ENCODE results near the gene REC114.
"Not testable (repeated sequence)": the region's sequence is repeated elsewhere in the genome, so short reads cannot be mapped to it uniquely, and the experiment has no call there.

Gene REC114, protein sequence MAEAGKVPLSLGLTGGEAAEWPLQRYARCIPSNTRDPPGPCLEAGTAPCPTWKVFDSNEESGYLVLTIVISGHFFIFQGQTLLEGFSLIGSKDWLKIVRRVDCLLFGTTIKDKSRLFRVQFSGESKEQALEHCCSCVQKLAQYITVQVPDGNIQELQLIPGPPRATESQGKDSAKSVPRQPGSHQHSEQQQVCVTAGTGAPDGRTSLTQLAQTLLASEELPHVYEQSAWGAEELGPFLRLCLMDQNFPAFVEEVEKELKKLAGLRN

DNA sequence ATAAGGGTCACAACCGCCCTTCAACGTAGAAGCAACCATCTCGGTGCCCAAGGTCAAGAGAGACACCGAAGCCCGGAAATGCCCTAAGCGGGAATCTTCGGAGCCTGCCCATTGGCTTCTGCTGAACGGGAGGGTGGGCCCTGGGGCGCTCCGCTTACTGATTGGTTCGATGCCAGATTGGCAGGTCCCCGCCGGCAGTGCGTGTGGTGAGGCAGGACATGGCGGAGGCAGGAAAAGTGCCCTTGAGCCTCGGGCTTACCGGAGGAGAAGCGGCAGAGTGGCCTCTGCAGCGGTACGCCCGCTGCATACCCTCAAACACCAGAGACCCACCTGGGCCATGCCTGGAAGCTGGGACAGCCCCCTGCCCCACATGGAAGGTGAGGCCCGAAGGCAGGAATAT, at the start of gene REC114:
TSS of gene REC114 (plus strand) at position 197 of the 400 bp plus-strand sequence. CDS start at position 219, 22 bp downstream.
- Histone ChIP-seq H3K27me3 (replicated peaks) (no peaks in the 10 kb centered on the region), H3K4me3 (ENCODE audit: low read depth, low read length) (no peak within 1 kb of the TSS), H3K27ac (no peak within 1 kb of the TSS), H3K36me3 (replicated peaks) (no peaks in the 10 kb centered on the region)
- TF ChIP-seq, protein P1, sequence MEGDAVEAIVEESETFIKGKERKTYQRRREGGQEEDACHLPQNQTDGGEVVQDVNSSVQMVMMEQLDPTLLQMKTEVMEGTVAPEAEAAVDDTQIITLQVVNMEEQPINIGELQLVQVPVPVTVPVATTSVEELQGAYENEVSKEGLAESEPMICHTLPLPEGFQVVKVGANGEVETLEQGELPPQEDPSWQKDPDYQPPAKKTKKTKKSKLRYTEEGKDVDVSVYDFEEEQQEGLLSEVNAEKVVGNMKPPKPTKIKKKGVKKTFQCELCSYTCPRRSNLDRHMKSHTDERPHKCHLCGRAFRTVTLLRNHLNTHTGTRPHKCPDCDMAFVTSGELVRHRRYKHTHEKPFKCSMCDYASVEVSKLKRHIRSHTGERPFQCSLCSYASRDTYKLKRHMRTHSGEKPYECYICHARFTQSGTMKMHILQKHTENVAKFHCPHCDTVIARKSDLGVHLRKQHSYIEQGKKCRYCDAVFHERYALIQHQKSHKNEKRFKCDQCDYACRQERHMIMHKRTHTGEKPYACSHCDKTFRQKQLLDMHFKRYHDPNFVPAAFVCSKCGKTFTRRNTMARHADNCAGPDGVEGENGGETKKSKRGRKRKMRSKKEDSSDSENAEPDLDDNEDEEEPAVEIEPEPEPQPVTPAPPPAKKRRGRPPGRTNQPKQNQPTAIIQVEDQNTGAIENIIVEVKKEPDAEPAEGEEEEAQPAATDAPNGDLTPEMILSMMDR (IDR thresholded peaks at IDR 0.05; ENCODE audit: low read depth, low read length, missing control alignments): no peak
- no peak for DNase-seq
- in situ Hi-C loops (cut with HindIII; ENCODE audit: low pct_ligation_motif_present, low sequenced_read_pairs): no loop called here

DNA sequence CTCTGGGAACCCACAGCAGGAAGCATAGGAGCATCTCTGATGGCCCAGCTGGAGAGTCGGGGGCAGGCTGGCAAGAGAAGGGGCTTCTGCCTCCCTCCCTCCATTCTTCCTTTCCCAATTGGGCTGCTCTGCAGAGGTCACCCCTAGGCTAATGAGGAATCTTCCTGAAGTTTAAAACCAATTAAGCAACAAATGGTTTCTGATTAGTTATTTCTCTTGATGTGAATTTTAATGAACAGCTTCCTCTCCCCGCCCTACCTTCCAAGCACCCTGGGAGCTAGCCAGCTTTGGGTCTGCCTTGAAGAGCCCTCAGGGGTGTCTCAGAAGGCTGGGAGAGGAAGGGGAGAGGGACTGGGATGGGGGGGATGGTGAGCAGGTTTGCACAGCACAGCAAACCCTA, 49.6 kb upstream of the REC114 start:
- no peak for DNase-seq
- Histone ChIP-seq H3K36me3 (replicated peaks) (no peaks in the 10 kb centered on the region), H3K27ac (no peak overlapping the region), H3K4me3 (ENCODE audit: low read depth, low read length) (no peak overlapping the region), H3K27me3 (replicated peaks) (no peaks in the 10 kb centered on the region)
- in situ Hi-C loops (cut with HindIII; ENCODE audit: low pct_ligation_motif_present, low sequenced_read_pairs): no loop called here
- TF ChIP-seq, protein P1 (IDR thresholded peaks at IDR 0.05; ENCODE audit: low read depth, low read length, missing control alignments): no peak

DNA sequence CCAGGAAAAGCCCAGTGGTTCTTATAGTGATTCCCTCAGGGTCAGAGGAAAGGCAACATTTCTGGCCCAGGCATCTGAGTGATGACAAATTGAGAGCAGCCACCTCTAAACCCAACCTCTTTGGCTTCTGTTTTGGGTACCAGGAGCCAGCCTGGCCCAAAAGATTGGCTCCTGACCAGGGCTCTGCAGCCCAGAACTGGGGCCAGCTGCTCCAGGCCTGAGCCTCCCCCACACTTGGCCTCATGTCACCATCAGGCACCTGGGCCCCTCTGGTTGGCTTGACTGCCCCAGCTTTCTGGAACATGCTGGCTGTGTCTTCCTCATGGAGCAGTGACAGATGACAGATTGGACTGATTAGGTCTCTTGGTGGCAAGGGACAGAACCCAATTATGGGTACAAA, 48.2 kb upstream of the REC114 start:
- TF ChIP-seq, protein P1 (IDR thresholded peaks at IDR 0.05; ENCODE audit: low read depth, low read length, missing control alignments): no peak
- in situ Hi-C loops (cut with HindIII; ENCODE audit: low pct_ligation_motif_present, low sequenced_read_pairs): no loop called here
- DNase-seq: no peak
- no peak overlapping the region for H3K4me3 ChIP-seq (ENCODE audit: low read depth, low read length)
- H3K27ac ChIP-seq: no peak overlapping the region
- H3K36me3 ChIP-seq (replicated peaks): no peaks in the 10 kb centered on the region
- H3K27me3 ChIP-seq (replicated peaks): no peaks in the 10 kb centered on the region

DNA sequence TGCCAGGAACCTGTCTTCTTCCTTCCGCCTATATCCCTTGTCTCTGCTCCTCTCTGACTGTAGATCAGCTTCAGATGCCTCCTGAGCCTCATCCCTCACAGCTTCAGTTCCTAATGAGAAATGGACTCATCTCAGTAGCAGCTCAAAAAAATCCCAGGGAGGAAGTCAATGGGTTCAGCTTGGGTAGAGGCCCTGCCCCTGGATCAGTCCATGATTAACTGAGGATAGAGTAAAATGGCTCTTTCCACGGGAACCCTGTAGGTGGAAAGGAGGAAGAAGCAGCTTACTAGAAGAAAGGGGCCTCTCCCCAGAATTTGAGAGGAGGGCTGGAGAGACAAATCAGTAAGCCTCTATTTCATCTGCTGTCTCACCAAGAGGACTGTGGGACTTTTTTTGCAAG, 47.3 kb upstream of the REC114 start:
- Histone ChIP-seq H3K36me3 (replicated peaks) (no peaks in the 10 kb centered on the region), H3K27me3 (replicated peaks) (no peaks in the 10 kb centered on the region), H3K27ac (no peak overlapping the region), H3K4me3 (ENCODE audit: low read depth, low read length) (no peak overlapping the region)
- DNase-seq: no peak
- in situ Hi-C loops (cut with HindIII; ENCODE audit: low pct_ligation_motif_present, low sequenced_read_pairs): no loop called here
- TF ChIP-seq, protein P1 (IDR thresholded peaks at IDR 0.05; ENCODE audit: low read depth, low read length, missing control alignments): no peak

DNA sequence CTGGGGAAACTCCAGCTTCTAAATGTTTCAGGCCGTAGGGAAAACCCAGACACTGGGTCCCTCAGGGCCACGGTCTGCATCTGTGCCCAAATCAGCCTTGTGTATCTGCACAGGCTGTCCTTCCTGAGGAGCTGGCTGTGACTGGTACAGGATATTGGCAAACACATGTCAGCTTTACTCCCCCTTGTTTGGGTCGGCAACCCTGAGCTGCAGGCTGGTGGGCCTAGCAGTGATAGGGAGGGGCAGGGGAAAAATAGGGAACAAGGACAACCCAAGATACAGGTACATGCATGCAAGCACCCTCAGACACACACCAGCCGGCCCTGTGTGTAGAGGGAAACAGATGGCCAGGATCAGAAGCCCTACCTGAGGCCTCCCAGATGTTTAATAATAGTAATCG, 45.5 kb upstream of the REC114 start:
- Histone ChIP-seq H3K4me3 (ENCODE audit: low read depth, low read length) (no peak overlapping the region), H3K36me3 (replicated peaks) (no peaks in the 10 kb centered on the region), H3K27me3 (replicated peaks) (no peaks in the 10 kb centered on the region), H3K27ac (no peak overlapping the region)
- DNase-seq: no peak
- in situ Hi-C loops (cut with HindIII; ENCODE audit: low pct_ligation_motif_present, low sequenced_read_pairs): no loop called here
- TF ChIP-seq, protein P1 (IDR thresholded peaks at IDR 0.05; ENCODE audit: low read depth, low read length, missing control alignments): no peak

DNA sequence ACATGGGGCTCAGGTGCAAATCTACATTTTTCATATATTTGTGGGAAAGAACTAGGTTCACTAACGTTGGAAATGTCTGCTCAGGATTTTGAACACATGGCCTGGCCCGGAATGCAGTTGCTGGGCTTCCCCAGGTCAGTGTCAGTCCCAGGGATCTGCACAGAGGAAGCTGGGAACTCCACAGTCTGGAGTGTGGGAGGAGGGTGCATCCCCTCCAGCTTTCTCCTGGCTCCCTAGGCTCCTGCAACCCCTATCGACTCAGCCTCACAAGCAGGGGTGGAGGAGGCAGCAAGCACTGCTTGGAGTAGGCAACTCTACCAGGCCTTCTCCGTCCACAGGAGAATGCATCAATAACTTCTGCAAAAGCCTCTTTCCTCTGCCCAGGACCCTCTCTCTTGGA, 44.1 kb upstream of the REC114 start:
- TF ChIP-seq, protein P1 (IDR thresholded peaks at IDR 0.05; ENCODE audit: low read depth, low read length, missing control alignments): no peak
- H3K4me3 ChIP-seq (ENCODE audit: low read depth, low read length): no peak overlapping the region
- no peak for DNase-seq
- in situ Hi-C loops (cut with HindIII; ENCODE audit: low pct_ligation_motif_present, low sequenced_read_pairs): no loop called here
- H3K36me3 ChIP-seq (replicated peaks): no peaks in the 10 kb centered on the region
- H3K27me3 ChIP-seq (replicated peaks): no peaks in the 10 kb centered on the region
- no peak overlapping the region for H3K27ac ChIP-seq

DNA sequence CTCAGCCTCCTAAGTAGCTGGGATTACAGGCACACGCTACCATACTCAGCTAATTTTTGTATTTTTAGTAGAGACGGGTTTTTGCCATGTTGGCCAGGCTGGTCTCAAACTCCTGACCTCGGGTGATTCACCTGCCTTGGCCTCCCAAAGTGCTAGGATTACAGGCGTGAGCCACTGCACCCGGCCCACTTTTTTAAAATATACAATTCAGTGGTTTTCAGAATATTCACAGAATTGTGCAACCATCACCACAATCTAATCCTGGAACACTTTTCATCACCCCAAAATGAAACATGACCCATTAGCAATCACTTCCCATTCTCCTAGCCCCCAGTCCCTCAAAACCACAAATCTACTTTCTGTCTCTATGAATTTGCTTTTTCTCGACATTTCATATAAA, 42.7 kb upstream of the REC114 start:
- H3K36me3 ChIP-seq (replicated peaks); in situ Hi-C loops (cut with HindIII; ENCODE audit: low pct_ligation_motif_present, low sequenced_read_pairs); H3K4me3 ChIP-seq (ENCODE audit: low read depth, low read length); DNase-seq; H3K27ac ChIP-seq; H3K27me3 ChIP-seq (replicated peaks): not testable (repeated sequence)
